ENCODE data around the gene USH2A.

GRCh38 chr1:216368249-216368648, 55.0 kb downstream of the USH2A start:
- TF ChIP-seq CTCF (IDR thresholded peaks at IDR 0.05) (no peak), POLR2A (IDR thresholded peaks at IDR 0.05) (no peak)
